Activated naive CD4-positive, alpha-beta T cell treated with anti-CD3 and anti-CD28 coated beads for 36 hours (primary cell): ENCODE data around the gene ATG2B. TPM values are rescaled to one million over a fixed set of nuclear protein-coding genes. Genes with fewer than 3 reads are reported as not detected.

Experiments used
- CTCF ChIA-PET: fragments of 350-600 bp; sonication (Branson Sonifier 250); formaldehyde crosslinking; loops from one replicate; lab custom pipeline; 2021; ENCODE audit warnings: antibody characterized with exemption; lab: Charles Lee
- DNase-seq: peaks from one replicate; pipeline ENCODE4 v3.0.0-alpha.2; 2020
- H3K27ac Mint-ChIP-seq: one replicate; pipeline ENCODE4 v1.8.0; 2021; ENCODE audit warnings: mild to moderate bottlenecking, mixed read lengths
- H3K27me3 Mint-ChIP-seq: one replicate; pipeline ENCODE4 v1.8.0; 2021; ENCODE audit warnings: low read depth, mixed read lengths
- H3K36me3 Mint-ChIP-seq: one replicate; pipeline ENCODE4 v1.8.0; 2021; ENCODE audit warnings: low read depth, mixed read lengths
- H3K4me1 Mint-ChIP-seq: one replicate; pipeline ENCODE4 v1.8.0; 2021; ENCODE audit warnings: low read depth, mixed read lengths
- H3K4me3 Mint-ChIP-seq: one replicate; pipeline ENCODE4 v1.8.0; 2021; ENCODE audit warnings: mild to moderate bottlenecking, moderate library complexity, mixed read lengths
- H3K9me3 Mint-ChIP-seq: one replicate; pipeline ENCODE4 v1.8.0; 2021; ENCODE audit warnings: mixed read lengths
- intact Hi-C: fragments of 100-400 bp; cut with micrococcal nuclease; formaldehyde crosslinking; loops from one replicate; pipeline ENCODE4 v1.15.1; 2023
- total RNA-seq, 2 experiments: library from RNA; stranded (reverse); gene quantifications; one replicate each; pipeline ENCODE4 v1.2.3, GENCODE V29; 2021

The ATG2B gene, protein sequence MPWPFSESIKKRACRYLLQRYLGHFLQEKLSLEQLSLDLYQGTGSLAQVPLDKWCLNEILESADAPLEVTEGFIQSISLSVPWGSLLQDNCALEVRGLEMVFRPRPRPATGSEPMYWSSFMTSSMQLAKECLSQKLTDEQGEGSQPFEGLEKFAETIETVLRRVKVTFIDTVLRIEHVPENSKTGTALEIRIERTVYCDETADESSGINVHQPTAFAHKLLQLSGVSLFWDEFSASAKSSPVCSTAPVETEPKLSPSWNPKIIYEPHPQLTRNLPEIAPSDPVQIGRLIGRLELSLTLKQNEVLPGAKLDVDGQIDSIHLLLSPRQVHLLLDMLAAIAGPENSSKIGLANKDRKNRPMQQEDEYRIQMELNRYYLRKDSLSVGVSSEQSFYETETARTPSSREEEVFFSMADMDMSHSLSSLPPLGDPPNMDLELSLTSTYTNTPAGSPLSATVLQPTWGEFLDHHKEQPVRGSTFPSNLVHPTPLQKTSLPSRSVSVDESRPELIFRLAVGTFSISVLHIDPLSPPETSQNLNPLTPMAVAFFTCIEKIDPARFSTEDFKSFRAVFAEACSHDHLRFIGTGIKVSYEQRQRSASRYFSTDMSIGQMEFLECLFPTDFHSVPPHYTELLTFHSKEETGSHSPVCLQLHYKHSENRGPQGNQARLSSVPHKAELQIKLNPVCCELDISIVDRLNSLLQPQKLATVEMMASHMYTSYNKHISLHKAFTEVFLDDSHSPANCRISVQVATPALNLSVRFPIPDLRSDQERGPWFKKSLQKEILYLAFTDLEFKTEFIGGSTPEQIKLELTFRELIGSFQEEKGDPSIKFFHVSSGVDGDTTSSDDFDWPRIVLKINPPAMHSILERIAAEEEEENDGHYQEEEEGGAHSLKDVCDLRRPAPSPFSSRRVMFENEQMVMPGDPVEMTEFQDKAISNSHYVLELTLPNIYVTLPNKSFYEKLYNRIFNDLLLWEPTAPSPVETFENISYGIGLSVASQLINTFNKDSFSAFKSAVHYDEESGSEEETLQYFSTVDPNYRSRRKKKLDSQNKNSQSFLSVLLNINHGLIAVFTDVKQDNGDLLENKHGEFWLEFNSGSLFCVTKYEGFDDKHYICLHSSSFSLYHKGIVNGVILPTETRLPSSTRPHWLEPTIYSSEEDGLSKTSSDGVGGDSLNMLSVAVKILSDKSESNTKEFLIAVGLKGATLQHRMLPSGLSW (N-terminal part only)
- 10 to 100 TPM; 12.8 to 15.3 TPM for total RNA-seq

DNA sequence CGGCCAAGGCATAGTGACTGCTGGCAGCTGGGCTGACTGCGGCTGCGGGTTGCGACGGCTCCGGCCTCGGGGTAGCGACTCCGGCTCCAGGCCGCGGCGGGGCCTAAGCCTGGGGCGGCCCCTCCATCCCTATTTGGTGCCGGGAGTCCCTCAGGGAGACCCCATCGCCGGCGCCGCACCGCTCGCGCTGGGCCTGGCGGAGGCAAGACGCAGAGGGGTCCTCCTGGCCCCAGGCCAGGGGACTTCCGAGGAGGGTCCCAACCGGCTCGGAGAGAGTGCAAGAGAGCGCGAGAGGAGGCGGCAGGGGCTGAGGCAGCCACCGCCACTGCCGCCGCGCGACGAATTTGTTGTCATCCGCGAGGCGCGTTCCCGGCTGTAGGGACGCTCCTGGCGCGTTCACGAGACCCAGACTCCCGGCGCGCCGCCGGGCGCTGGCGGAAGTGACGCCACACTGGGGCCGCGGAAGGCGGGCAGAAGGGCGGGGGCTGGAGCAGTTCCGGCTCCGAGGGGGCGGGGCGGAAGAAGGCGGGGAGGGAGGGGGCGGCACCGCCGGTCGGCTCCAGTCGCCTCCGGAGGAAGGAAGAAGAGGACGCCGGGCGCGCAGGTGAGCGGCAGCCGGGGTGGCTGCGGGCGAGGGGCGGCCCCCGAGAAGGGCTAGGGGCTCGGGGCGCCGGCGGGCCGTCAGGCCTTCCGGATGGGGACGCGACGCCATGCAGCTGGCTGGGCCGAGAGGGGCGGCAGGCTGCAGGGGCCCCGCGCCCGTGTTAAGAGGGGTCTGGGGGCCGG, at the start of gene ATG2B, which contains the start of gene GSKIP:
TSS of gene ATG2B (minus strand) at position 377 of the 786 bp plus-strand sequence. CDS start at position 12, 365 bp downstream.
TSS of gene GSKIP (plus strand) at position 562 of the 786 bp plus-strand sequence. CDS start 18,722 bp downstream, outside the sequence.
- intact Hi-C loops, result loop anchor here (1.0 to 10.0 kb wide), 6 partner anchors 28 to 1208 kb away; partner anchors contain the start of genes DICER1, PAPOLA and VRK1
- DNase-seq, result peak; percentile 97
- Mint-ChIP-seq H3K27me3 (no peaks in the 10 kb centered on the region), H3K27ac (peak within 1 kb of the TSS; percentile 84), H3K4me1 (peaks cover 54% of the 10 kb centered on the region), H3K9me3 (no peaks in the 10 kb centered on the region), H3K4me3 (peak within 1 kb of the TSS; percentile 92), H3K36me3 (peaks cover 7% of the 10 kb centered on the region)
- CTCF ChIA-PET, result interaction anchor here (0.7 kb wide), 1 partner anchor 21 kb away, joined by 3 read pairs; no protein-coding TSS in a partner anchor

DNA sequence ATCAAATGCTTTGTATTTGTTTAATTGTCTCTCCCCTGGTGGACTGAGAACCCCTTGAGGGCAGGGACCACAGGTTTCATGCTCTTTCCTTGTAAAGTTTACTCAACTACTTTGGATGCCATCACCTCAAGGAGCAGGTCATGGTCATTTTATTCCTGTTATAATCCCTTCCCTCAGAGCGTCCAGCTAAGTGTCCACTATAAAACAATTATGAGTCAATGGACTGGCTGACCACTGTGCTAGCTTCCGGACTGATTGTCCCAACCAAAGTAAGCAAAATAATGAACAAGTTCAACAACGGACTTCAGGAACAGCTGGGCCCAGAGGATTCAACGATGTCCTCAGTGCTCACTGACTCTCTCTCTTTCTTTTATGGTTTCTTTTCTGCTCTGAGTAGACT, 47.0 kb upstream of the ATG2B start:
- Mint-ChIP-seq H3K4me1 (no peaks in the 10 kb centered on the region), H3K36me3 (no peaks in the 10 kb centered on the region), H3K27ac (no peak overlapping the region), H3K9me3 (no peaks in the 10 kb centered on the region), H3K27me3 (no peaks in the 10 kb centered on the region), H3K4me3 (no peak overlapping the region)
- CTCF ChIA-PET, result no interaction called here
- intact Hi-C loops, result no loop called here
- no peak for DNase-seq

- no peak for DNase-seq
- Mint-ChIP-seq H3K4me3 (no peak overlapping the region), H3K36me3 (no peaks in the 10 kb centered on the region), H3K27me3 (no peaks in the 10 kb centered on the region), H3K4me1 (no peaks in the 10 kb centered on the region), H3K27ac (no peak overlapping the region), H3K9me3 (no peaks in the 10 kb centered on the region)
- intact Hi-C loops, result no loop called here
- CTCF ChIA-PET, result no interaction called here
These were observed 46.6 kb upstream of the ATG2B start for GRCh38 chr14:96409701-96410100.

DNA sequence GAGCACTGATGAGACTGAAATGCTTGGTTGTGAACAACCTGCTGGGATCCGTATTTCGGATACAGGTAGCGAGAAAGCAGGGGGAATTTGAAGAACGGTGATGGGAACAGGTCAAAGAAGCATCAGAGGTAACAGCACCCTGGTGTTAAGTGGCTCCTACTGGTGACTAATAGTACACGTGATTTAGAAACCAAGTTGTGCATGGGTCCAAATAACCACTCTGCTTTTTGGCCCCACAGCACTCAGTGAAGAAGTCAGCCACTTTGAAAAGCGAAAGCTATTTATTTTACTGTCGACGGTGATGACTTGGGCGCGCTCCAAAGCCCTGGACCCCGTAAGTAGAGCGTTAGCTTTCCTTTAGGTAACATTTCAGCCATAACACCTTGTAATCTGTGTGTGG, 45.5 kb upstream of the ATG2B start:
- DNase-seq, result no peak
- H3K27ac Mint-ChIP-seq, result no peak overlapping the region
- CTCF ChIA-PET, result interaction anchor here (0.6 kb wide), 1 partner anchor 359 kb away, joined by 5 read pairs; no protein-coding TSS in a partner anchor
- H3K36me3 Mint-ChIP-seq, result no peaks in the 10 kb centered on the region
- intact Hi-C loops, result no loop called here
- H3K4me1 Mint-ChIP-seq, result no peaks in the 10 kb centered on the region
- H3K4me3 Mint-ChIP-seq, result no peak overlapping the region
- no peaks in the 10 kb centered on the region for H3K9me3 Mint-ChIP-seq
- H3K27me3 Mint-ChIP-seq, result no peaks in the 10 kb centered on the region

DNA sequence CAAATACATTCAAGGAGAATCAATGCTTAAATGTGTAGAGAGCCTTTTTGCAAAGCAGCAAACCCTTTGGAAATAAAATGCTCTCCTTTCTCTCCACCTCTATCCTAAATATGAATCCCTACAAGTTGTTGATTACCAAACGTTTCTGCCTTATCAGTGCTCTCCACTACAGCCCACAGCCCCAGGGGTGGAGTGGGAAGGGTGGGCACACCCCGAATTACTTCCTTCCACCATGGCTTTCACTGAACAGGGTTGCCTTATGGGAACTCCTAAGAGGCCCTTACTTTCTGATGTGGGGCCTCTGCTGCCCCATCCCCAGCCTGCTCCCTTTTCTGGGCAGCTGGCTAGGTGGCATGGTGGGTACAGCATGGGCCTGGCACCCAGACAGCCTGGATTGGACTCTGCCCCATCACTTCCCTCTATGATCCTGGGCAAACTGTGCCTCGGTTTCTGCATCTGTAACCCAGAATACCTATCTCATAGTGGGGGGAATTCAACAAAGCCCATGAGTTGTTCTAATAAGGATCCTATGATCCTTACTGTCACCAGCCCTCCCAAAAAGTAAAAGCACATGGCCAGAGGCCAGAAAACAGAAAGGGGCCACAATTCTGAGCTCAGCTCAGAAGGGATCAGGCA, 44.9 kb upstream of the ATG2B start:
- Mint-ChIP-seq H3K4me1 (no peaks in the 10 kb centered on the region), H3K4me3 (no peak overlapping the region), H3K36me3 (no peaks in the 10 kb centered on the region), H3K27me3 (no peaks in the 10 kb centered on the region), H3K9me3 (no peaks in the 10 kb centered on the region), H3K27ac (no peak overlapping the region)
- DNase-seq, result no peak
- intact Hi-C loops, result no loop called here
- CTCF ChIA-PET, result interaction anchor here (0.6 kb wide), 1 partner anchor 358 kb away, joined by 5 read pairs; no protein-coding TSS in a partner anchor

DNA sequence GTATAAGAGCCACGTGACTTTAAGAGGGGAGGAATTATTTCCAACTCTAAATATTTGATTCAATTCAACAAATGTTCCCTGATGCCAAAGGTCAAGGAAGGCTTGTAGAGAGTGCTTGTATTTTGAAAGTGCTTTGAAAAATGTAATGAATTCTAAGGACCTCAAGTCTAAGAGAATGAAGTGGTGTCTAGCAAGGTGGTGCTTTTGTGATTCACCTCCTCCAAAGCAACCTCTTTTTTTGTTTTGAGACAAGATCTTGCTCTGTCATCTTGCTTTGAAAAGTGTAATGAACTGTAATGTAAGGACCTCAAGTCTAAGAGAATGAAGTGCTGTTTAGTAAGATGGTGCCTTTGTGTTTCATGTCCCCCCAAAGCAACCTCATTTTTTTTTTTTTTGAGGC, 42.5 kb upstream of the ATG2B start:
- no peaks in the 10 kb centered on the region for H3K9me3 Mint-ChIP-seq
- H3K27me3 Mint-ChIP-seq, result no peaks in the 10 kb centered on the region
- no peak for DNase-seq
- no peaks in the 10 kb centered on the region for H3K36me3 Mint-ChIP-seq
- no peak overlapping the region for H3K4me3 Mint-ChIP-seq
- H3K27ac Mint-ChIP-seq, result no peak overlapping the region
- intact Hi-C loops, result no loop called here
- CTCF ChIA-PET, result no interaction called here
- H3K4me1 Mint-ChIP-seq, result no peaks in the 10 kb centered on the region

- Mint-ChIP-seq H3K27me3 (no peaks in the 10 kb centered on the region), H3K9me3 (no peaks in the 10 kb centered on the region), H3K36me3 (no peaks in the 10 kb centered on the region), H3K27ac (no peak overlapping the region), H3K4me1 (no peaks in the 10 kb centered on the region), H3K4me3 (no peak overlapping the region)
- no peak for DNase-seq
- intact Hi-C loops, result no loop called here
- CTCF ChIA-PET, result interaction anchor here (0.7 kb wide), 1 partner anchor 8 kb away, joined by 3 read pairs; no protein-coding TSS in a partner anchor
These were observed 40.3 kb upstream of the ATG2B start for GRCh38 chr14:96403409-96403808.

DNA sequence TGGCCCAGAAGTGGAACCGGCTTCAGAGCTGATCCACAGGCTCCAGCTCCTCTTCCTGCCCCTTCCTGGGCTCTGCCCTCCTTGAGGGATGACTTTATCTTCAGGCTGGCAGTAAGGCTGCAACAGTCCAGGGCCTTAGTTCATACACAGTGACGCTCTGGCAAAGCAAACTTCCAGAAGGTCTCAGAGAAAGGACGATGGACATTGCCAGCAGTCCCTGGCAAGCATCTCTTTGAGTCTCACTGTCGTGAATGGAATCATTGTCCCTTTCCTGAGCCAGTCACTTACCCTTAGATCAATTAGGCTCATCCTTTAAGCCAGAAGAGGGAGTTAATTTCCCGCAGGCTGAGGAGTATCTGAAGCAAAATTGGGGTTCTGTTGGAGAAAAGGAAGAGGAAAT, 37.4 kb upstream of the ATG2B start:
- DNase-seq, result no peak
- intact Hi-C loops, result no loop called here
- H3K4me3 Mint-ChIP-seq, result no peak overlapping the region
- no peaks in the 10 kb centered on the region for H3K27me3 Mint-ChIP-seq
- no peaks in the 10 kb centered on the region for H3K4me1 Mint-ChIP-seq
- CTCF ChIA-PET, result no interaction called here
- no peak overlapping the region for H3K27ac Mint-ChIP-seq
- no peaks in the 10 kb centered on the region for H3K9me3 Mint-ChIP-seq
- no peaks in the 10 kb centered on the region for H3K36me3 Mint-ChIP-seq

DNA sequence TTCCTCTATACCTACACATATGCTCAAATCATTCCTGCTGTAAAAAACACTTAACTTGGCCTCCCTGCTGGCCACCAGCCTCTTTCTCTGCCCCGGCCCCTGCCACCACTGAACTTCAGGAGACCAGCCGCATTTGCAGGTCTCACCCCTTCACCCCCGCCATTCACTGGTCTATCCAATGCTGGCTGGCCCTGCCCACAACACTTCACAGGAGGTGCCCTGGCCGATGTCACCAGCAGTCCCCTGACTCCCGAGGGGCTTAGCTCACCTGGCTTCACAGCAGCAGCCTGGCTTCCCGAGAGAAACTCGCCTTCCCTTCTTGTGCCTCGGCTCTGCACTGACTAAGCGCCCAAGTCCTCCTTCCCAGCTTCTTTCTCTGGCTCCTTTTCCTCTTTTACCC, 36.3 kb upstream of the ATG2B start:
- no peak for DNase-seq
- no peak overlapping the region for H3K27ac Mint-ChIP-seq
- no peaks in the 10 kb centered on the region for H3K27me3 Mint-ChIP-seq
- CTCF ChIA-PET, result no interaction called here
- no peak overlapping the region for H3K4me3 Mint-ChIP-seq
- no peaks in the 10 kb centered on the region for H3K9me3 Mint-ChIP-seq
- H3K4me1 Mint-ChIP-seq, result no peaks in the 10 kb centered on the region
- intact Hi-C loops, result loop anchor here (10.0 kb wide), 1 partner anchor 275 kb away; no protein-coding TSS in a partner anchor
- no peaks in the 10 kb centered on the region for H3K36me3 Mint-ChIP-seq

- DNase-seq, result no peak
- H3K27ac Mint-ChIP-seq, result no peak overlapping the region
- CTCF ChIA-PET, result no interaction called here
- intact Hi-C loops, result loop anchor here (10.0 kb wide), 1 partner anchor 274 kb away; no protein-coding TSS in a partner anchor
- H3K4me1 Mint-ChIP-seq, result no peaks in the 10 kb centered on the region
- H3K27me3 Mint-ChIP-seq, result no peaks in the 10 kb centered on the region
- H3K4me3 Mint-ChIP-seq, result no peak overlapping the region
- H3K36me3 Mint-ChIP-seq, result no peaks in the 10 kb centered on the region
- no peaks in the 10 kb centered on the region for H3K9me3 Mint-ChIP-seq
These were observed 35.8 kb upstream of the ATG2B start for GRCh38 chr14:96398921-96399320.

- Mint-ChIP-seq H3K27me3 (no peaks in the 10 kb centered on the region), H3K4me3 (no peak overlapping the region), H3K9me3 (no peaks in the 10 kb centered on the region), H3K27ac (no peak overlapping the region), H3K36me3 (no peaks in the 10 kb centered on the region), H3K4me1 (no peaks in the 10 kb centered on the region)
- no peak for DNase-seq
- intact Hi-C loops, result loop anchor here (10.0 kb wide), 1 partner anchor 274 kb away; no protein-coding TSS in a partner anchor
- CTCF ChIA-PET, result interaction anchor here (1.1 kb wide), 1 partner anchor 113 kb away, joined by 3 read pairs; no protein-coding TSS in a partner anchor
These were observed 35.3 kb upstream of the ATG2B start for GRCh38 chr14:96398432-96398831.
